Thoracic aorta (tissue), 2 donors: ENCODE data around the gene MCC. TPM values are rescaled to one million over a fixed set of nuclear protein-coding genes. Genes with fewer than 3 reads are reported as not detected.

ENCODE experiments used
- ATAC-seq: fragments of 150-250 bp; one replicate; pipeline ENCODE4 v1.8.0; 2017; ENCODE audit warnings: low read depth; ENCODE audit not compliant: insufficient number of reproducible peaks, low FRiP score
- DNase-seq: peaks from one replicate; pipeline ENCODE4 v3.0.0-alpha.2; 2020; ENCODE audit warnings: low spot score
- H3K27ac ChIP-seq, 2 donors: fragments of 200-600 bp; sonication (generic); 1 replicate in 1 of 2; 2 replicates in 1 of 2; pipeline ENCODE4 v1.5.1; 2016; ENCODE audit warnings: mild to moderate bottlenecking in 2 of 2, moderate library complexity in 2 of 2
- H3K27me3 ChIP-seq: fragments of 200-600 bp; sonication (generic); replicated peaks from 2 replicates; pipeline ENCODE4 v1.6.0; 2016; ENCODE audit warnings: mild to moderate bottlenecking; ENCODE audit not compliant: insufficient read depth
- H3K36me3 ChIP-seq: fragments of 200-600 bp; sonication (generic); one replicate; pipeline ENCODE4 v1.5.1; 2016
- H3K4me1 ChIP-seq, 2 donors: fragments of 200-600 bp; sonication (generic); 1 replicate in 1 of 2; 2 replicates in 1 of 2; pipeline versions ENCODE4 v1.5.1 to v1.6.0; 2016; ENCODE audit warnings: low read depth in 2 of 2, mild to moderate bottlenecking in 1 of 2; ENCODE audit not compliant: control insufficient read depth in 1 of 2
- H3K4me3 ChIP-seq: fragments of 200-600 bp; sonication (generic); 2 replicates; pipeline ENCODE4 v1.5.1; 2016; ENCODE audit warnings: mild to moderate bottlenecking
- H3K9me3 ChIP-seq: fragments of 200-600 bp; sonication (generic); 2 replicates; pipeline ENCODE4 v1.5.1; 2016
- CTCF ChIP-seq: fragments of 200-600 bp; sonication (generic); IDR thresholded peaks from one replicate; pipeline ENCODE4 v1.5.1; 2019; ENCODE audit warnings: antibody characterized with exemption
- total RNA-seq, 2 donors: library from RNA; depleted of rRNA; stranded (reverse); fragments of >200 nt; gene quantifications; one replicate each; pipeline versions ENCODE4 v1.1.0 to v1.2.3, GENCODE V29; 2016

MCC gene
- total RNA-seq, 2 donors from 2014 or later = 14.6 to 27.2 TPM

GRCh38 chr5:113523168-113523567 lies 34.9 kb upstream of the MCC start:
- H3K4me1 ChIP-seq = peaks cover 2 to 4% of the 10 kb centered on the region in 2 donors
- no peaks in the 10 kb centered on the region for H3K36me3 ChIP-seq
- H3K4me3 ChIP-seq = no peak overlapping the region
- no peak overlapping the region for H3K27ac ChIP-seq
- TF ChIP-seq CTCF = no peak
- H3K9me3 ChIP-seq = no peaks in the 10 kb centered on the region
- H3K27me3 ChIP-seq = no peaks in the 10 kb centered on the region
- ATAC-seq = no peak
- DNase-seq = no peak

- Histone ChIP-seq H3K9me3 (no peaks in the 10 kb centered on the region), H3K27me3 (no peaks in the 10 kb centered on the region), H3K36me3 (no peaks in the 10 kb centered on the region), H3K4me3 (no peak overlapping the region), H3K27ac (no peak overlapping the region), H3K4me1 (peaks cover 2 to 4% of the 10 kb centered on the region in 2 donors)
- TF ChIP-seq CTCF = no peak
- no peak for DNase-seq
- no peak for ATAC-seq
Measured at GRCh38 chr5:113520899-113521298, 32.6 kb upstream of the MCC start.

- no peaks in the 10 kb centered on the region for H3K27me3 ChIP-seq
- no peak overlapping the region for H3K27ac ChIP-seq
- H3K9me3 ChIP-seq = no peaks in the 10 kb centered on the region
- ATAC-seq (no peak), DNase-seq (no peak)
- H3K4me3 ChIP-seq = no peak overlapping the region
- TF ChIP-seq CTCF = no peak
- peaks cover 1 to 5% of the 10 kb centered on the region in 2 donors for H3K4me1 ChIP-seq
- no peaks in the 10 kb centered on the region for H3K36me3 ChIP-seq
Measured at GRCh38 chr5:113520429-113520828, 32.2 kb upstream of the MCC start.

- no peaks in the 10 kb centered on the region for H3K36me3 ChIP-seq
- peaks cover 3 to 13% of the 10 kb centered on the region in 2 donors for H3K4me1 ChIP-seq
- no peaks in the 10 kb centered on the region for H3K9me3 ChIP-seq
- DNase-seq = no peak
- ATAC-seq = no peak
- no peak overlapping the region for H3K27ac ChIP-seq
- TF ChIP-seq CTCF = no peak
- no peak overlapping the region for H3K4me3 ChIP-seq
- no peaks in the 10 kb centered on the region for H3K27me3 ChIP-seq
Measured at GRCh38 chr5:113519412-113519811, 31.2 kb upstream of the MCC start.

GRCh38 chr5:113518884-113519283 lies 30.6 kb upstream of the MCC start:
- peaks cover 3 to 16% of the 10 kb centered on the region in 2 donors for H3K4me1 ChIP-seq
- ATAC-seq (no peak), DNase-seq (no peak)
- no peaks in the 10 kb centered on the region for H3K36me3 ChIP-seq
- no peak for TF ChIP-seq CTCF
- H3K9me3 ChIP-seq = no peaks in the 10 kb centered on the region
- H3K4me3 ChIP-seq = no peak overlapping the region
- no peak overlapping the region for H3K27ac ChIP-seq
- H3K27me3 ChIP-seq = no peaks in the 10 kb centered on the region
